ENCODE results near the gene ZNF322. TPM values are rescaled to one million over a fixed set of nuclear protein-coding genes. Genes with fewer than 3 reads are reported as not detected.

The ZNF322 gene
- total RNA-seq, 2 donors from 2014 or later = 19.5 to 23.6 TPM

- intact Hi-C loops (cut with DNase I) = loop anchor here in 1 of 2 donors (2.0 to 5.0 kb wide), 2 partner anchors 20 to 253 kb away; no protein-coding TSS in a partner anchor
- no peak for DNase-seq (ENCODE audit: low spot score)
Measured at GRCh38 chr6:26594730-26595632, 64.6 kb downstream of the ZNF322 start.

- DNase-seq (ENCODE audit: low spot score) = no peak
- intact Hi-C loops (cut with DNase I) = loop anchor here in 1 of 2 donors (2.0 kb wide), 1 partner anchor 19 kb away; no protein-coding TSS in a partner anchor
Measured at GRCh38 chr6:26594131-26594498, 65.4 kb downstream of the ZNF322 start.

- DNase-seq (ENCODE audit: low spot score) = no peak
- intact Hi-C loops (cut with DNase I) = loop anchor here in 1 of 2 donors (2.0 kb wide), 1 partner anchor 19 kb away; no protein-coding TSS in a partner anchor
Measured at GRCh38 chr6:26593278-26594130, 66.0 kb downstream of the ZNF322 start.

GRCh38 chr6:26592649-26593048 is 66.9 kb downstream of the ZNF322 start:
- DNase-seq (ENCODE audit: low spot score) = no peak
- intact Hi-C loops (cut with DNase I) = no loop called here

- no peak for DNase-seq (ENCODE audit: low spot score)
- intact Hi-C loops (cut with DNase I) = loop anchor here in 1 of 2 donors (10.0 kb wide), 1 partner anchor 244 kb away; no protein-coding TSS in a partner anchor
Measured at GRCh38 chr6:26588965-26589364, 70.6 kb downstream of the ZNF322 start.

Other genes with a start within 250 kb of the ZNF322 start
- 10 to 100 TPM; 11.1 to 16.3 TPM for gene BTN3A3, start 219.2 kb downstream of the ZNF322 start, total RNA-seq
- 10 to 100 TPM; 26.2 to 30.0 TPM for gene BTN2A1, start 201.8 kb downstream of the ZNF322 start, total RNA-seq
- gene BTN1A1, start 159.4 kb downstream of the ZNF322 start, total RNA-seq = not detected
- 10 to 100 TPM; 54.2 to 62.0 TPM for gene HMGN4, start 121.4 kb downstream of the ZNF322 start, total RNA-seq
- 10 to 100 TPM; 10.3 to 11.5 TPM for gene ABT1, start 62.8 kb downstream of the ZNF322 start, total RNA-seq